NCI-H2196 (cell line): ENCODE data around the gene DND1.
"Not testable (repeated sequence)": the region's sequence is repeated elsewhere in the genome, so short reads cannot be mapped to it uniquely, and the experiment has no call there.

Experiments
- DNase-seq: peaks from one replicate; lab custom pipeline; 2025; ENCODE audit not compliant: unreplicated experiment; lab: John Stamatoyannopoulos, UW

The DND1 gene

GRCh38 chr5:140673187-140673976 lies at the start of gene DND1:
Gene DND1 (minus strand): TSS chr5:140673576. CDS start chr5:140673542, 34 bp downstream.
- DNase-seq: no peak

- DNase-seq: not testable (repeated sequence)
These were observed 48.0 kb upstream of the DND1 start for GRCh38 chr5:140721395-140721794.

GRCh38 chr5:140720738-140721137 lies 47.4 kb upstream of the DND1 start:
- not testable (repeated sequence) for DNase-seq

GRCh38 chr5:140718266-140718592 lies 44.9 kb upstream of the DND1 start:
- DNase-seq: no peak

- not testable (repeated sequence) for DNase-seq
These were observed 42.9 kb upstream of the DND1 start for GRCh38 chr5:140716238-140716637.

- no peak for DNase-seq
These were observed 40.3 kb upstream of the DND1 start for GRCh38 chr5:140713562-140714094.

GRCh38 chr5:140711794-140712193 lies 38.4 kb upstream of the DND1 start:
- no peak for DNase-seq

- DNase-seq: peak; percentile 92
These were observed 37.6 kb upstream of the DND1 start for GRCh38 chr5:140710899-140711552.

GRCh38 chr5:140708787-140709186 lies 35.4 kb upstream of the DND1 start:
- DNase-seq: not testable (repeated sequence)

- DNase-seq: no peak
These were observed 34.4 kb upstream of the DND1 start for GRCh38 chr5:140707812-140708211.

GRCh38 chr5:140700177-140701144 lies 27.1 kb upstream of the DND1 start, which contains the start of gene ZMAT2:
Gene ZMAT2 (plus strand): TSS chr5:140700447. CDS start chr5:140700461, 14 bp downstream.
- peak; percentile 95 for DNase-seq

- no peak for DNase-seq
These were observed 23.6 kb upstream of the DND1 start for GRCh38 chr5:140696891-140697492.

GRCh38 chr5:140694276-140694675 lies 20.9 kb upstream of the DND1 start:
- DNase-seq: no peak

- DNase-seq: peak; percentile 95
These were observed 17.9 kb upstream of the DND1 start, which contains the start of the genes HARS1 and HARS2 for GRCh38 chr5:140690941-140691924. Gene HARS1 (minus strand): TSS chr5:140691370. CDS start chr5:140691304, 66 bp downstream. Gene HARS2 (plus strand): TSS chr5:140691455. CDS start chr5:140691649, 194 bp downstream.

GRCh38 chr5:140690376-140690932 lies 17.1 kb upstream of the DND1 start:
- DNase-seq: no peak

- DNase-seq: no peak
These were observed 5.6 kb upstream of the DND1 start for GRCh38 chr5:140678993-140679392.

GRCh38 chr5:140677947-140678346 lies 4.6 kb upstream of the DND1 start:
- no peak for DNase-seq

GRCh38 chr5:140674629-140675028 lies 1.3 kb upstream of the DND1 start:
- no peak for DNase-seq

GRCh38 chr5:140674211-140674610 lies 835 bp upstream of the DND1 start:
- no peak for DNase-seq
